HUDEP-2 (cell line): ENCODE results near the gene MYLK3.

Experiments used
- DNase-seq, 76 experiments: peaks; one replicate each; lab custom pipeline; 2025; ENCODE audit not compliant: unreplicated experiment in 76 of 76; lab: John Stamatoyannopoulos, UW

Gene MYLK3

DNA sequence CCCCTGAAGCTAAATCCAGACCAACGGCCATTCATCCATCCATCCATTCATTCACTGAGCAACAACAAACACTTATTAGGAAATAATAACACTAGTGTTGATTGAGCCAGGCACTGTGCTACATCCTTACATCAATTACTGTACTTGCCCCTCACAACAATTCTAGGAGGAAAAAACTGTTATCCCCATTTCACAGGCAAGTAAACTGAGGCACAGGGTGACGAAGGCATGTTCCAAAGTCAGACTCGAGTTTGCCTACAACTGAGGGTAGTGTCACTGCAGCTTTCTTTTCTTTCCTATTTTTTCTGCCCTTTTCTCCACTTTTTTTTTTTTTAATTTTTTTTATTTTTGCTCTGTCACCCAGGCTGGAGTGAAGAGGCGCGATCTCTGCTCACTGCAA is 11.2 kb upstream of the MYLK3 start:
- DNase-seq, result no peak

GRCh38 chr16:46757339-46758050 is 9.4 kb upstream of the MYLK3 start:
- DNase-seq, result no peak

DNA sequence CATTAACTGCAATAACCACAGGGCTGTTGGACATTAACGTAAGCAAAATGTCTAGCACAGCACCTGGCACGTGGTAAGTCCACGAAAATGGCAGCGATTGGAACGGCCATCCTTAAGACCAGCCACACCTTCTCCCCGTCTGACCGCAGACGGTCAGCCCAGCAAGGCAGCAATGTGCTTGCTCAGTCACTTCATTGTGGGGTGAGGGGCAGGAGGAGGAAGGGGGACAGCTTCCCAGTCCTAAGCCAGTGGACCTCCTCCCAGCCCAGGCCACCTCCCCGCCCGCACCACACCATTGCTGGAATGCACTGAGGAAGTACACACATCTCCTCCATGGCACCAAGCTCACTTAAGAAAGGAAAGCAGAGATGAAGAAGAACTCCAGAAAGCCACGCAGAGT is 8.6 kb upstream of the MYLK3 start:
- no peak for DNase-seq

- DNase-seq, result no peak
These were observed 4.9 kb upstream of the MYLK3 start for GRCh38 chr16:46753015-46753414.

DNA sequence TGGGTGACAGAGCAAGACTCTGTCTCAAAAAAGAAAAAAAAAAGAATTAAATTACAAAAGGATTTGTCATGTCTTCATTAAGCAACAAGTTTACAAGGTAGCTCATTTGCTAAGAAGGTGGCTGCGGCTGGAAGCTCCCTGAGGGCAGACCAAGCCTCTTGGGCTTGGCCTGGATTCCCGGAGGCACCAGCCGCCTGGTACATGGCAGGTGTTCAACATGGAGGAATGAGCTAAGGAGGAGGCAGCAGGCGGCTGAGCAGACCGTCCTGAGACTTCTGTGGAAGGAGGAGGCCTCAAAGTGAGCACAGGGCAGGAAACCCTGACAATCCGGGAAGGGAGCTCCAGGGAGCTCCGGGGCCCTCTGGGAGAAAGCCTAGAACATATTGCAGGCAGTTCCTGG is 3.2 kb upstream of the MYLK3 start:
- no peak for DNase-seq

DNA sequence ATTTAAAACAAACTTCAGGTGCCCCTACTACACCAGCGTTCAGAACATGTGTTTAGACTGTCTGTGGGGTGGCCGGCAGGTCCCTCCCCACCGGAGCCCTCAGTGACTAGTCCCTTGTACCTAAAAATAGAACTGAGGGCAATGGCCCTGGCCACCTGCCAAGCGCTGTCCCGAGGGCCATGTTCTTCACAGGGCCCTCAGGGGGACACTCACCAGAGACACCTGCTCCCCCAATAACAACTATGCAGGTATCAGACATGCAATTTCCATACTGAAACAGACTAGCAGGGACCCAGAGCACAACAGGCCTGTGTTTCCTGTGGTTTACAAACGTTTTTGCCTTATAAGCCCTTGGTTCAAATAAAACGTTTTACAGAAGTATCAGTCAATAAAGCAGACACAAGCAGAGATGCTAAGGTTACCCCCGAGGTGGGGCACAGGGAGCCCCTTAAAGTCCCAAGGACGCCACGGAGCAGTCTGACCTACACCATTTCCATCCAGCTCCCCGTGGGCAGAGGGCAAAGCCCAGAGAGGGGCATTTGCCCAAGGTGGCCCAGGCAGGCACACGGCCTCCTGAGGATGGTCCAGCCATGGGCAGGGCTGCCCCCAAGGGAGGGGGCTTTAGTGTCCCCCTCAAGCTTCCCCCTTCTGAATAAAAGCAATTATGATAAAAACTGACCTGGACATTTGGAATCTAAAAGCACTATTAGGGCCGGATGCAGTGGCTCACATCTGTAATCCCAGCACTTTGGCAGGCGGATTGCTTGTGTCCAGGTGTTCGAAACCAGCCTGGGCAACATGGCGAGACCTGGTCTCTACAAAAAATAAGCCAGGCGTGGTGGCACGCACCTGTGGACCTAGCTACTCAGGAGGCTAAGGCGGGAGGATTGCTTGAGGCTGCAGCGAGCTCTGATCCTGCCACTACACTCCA is 896 bp upstream of the MYLK3 start:
- peak in 2 of 76 experiments; percentile 7 to 11 for DNase-seq

DNA sequence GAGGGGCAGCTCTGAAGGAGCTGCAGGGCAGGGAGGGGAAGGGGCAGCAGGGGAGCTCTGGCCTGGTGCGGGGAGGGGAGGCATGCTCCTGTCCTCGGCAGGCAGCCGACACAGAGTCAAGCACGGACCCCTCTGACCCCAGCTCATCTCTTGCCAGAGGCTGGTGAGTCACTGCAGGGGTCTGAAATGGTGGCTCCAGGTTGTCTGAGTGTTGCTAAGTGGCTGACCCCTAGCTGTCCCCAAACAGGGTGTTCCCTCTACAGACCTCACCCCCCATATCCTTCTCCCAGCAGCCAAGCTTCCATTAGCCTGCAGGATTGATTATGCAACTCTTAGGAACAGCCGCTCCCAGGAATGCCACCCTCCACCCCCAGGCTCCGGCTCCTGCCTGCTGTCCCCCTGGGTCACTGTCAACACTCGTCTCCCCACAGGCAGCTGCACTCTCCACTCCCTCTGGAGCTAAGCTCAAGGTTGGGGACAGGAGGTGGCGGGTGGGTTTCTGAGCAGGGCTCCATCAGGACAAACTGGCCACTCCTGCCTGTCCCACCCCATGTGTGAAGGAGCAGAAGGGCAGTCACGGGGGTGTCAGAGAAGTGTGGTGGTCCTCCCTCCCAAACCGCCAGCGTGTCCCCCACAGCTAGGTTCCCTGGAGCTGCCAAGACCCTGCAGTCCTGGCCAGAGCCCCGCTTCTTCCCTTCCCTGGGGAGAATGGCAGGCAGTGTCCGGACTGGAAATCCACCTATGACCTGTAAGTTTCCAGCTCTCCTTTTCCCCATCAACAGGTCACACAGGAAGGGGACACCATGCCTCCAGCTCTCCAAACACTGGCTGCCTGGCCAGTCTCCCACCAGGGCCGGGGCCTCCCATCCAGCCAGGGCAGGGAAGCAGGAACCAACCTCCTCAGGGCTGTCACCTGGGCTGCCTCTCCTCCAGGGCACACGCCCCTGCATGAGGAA is 1.0 kb downstream of the MYLK3 start:
- no peak for DNase-seq

DNA sequence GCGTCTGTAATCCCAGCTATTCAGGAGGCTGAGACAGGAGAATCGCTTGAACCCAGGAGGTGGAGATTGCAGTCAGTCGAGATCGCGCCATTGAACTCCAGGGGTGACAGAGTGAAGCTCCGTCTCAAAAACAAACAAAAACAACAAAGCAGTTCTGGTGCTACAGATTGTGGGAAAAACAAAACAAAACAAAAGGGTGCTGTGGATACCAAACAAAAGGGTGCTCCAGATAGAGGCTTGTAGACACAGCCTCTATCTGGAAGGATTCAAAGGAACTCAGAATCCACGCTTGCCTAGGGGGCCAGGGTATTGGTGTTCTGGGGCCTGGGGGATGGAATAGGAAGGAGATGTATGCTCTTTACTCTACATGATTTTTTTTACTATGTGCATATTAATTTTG is 2.5 kb downstream of the MYLK3 start:
- no peak for DNase-seq

GRCh38 chr16:46743232-46743719 is 4.9 kb downstream of the MYLK3 start:
- DNase-seq, result peak in 3 of 76 experiments; percentile 1 to 29 (median 9)

GRCh38 chr16:46739934-46740333 is 8.2 kb downstream of the MYLK3 start:
- DNase-seq, result peak in 13 of 76 experiments; percentile 4 to 56 (median 11)

DNA sequence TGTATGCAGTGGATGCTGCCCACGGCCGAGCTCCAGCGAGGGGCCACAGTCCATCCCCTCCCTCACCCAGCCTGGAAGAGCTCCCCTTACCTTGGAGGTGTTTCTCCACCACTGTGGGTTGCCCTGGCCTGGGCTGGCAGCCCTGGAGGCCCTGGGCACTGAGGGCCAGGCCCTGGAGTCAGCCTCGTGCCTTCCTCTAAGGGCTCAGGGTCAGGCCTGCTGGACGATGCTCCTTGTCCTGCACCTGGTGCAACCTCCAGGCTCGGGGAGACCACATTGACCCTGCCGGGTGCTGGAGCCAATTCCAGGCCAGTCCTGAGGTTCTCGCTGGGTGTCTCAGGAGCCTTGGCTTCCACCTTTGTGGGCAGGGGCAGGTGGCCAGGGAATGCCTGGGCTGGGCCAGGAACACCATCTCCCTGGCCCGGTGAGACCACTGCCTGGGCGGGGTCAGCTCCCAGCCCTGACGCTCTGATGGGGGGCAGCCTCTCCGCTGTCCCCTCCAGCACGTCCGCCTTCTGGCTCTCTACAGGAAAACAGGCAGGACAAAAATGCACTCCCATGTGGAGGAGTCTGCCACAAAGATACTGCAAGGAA is 10.4 kb downstream of the MYLK3 start:
- DNase-seq, result no peak

DNA sequence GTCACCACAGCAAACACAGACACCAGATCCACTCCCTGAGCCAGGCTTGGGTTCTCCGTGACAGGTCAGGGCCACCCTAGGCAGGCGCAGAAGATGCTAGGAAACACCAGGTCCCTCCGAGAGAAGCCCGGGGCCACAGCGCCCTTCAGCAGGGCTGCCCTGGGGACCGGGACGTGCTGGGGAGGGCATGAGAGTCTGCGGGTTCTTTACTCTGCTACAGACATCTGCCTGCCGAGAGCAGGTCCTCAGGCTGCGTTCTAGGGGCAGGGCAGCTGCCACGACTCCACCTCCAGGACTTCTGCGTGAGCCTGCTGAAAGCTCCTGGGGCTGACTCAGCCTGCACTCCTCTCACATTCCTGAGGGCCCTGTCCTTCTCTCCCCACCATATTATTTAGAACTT is 11.4 kb downstream of the MYLK3 start:
- DNase-seq, result no peak

DNA sequence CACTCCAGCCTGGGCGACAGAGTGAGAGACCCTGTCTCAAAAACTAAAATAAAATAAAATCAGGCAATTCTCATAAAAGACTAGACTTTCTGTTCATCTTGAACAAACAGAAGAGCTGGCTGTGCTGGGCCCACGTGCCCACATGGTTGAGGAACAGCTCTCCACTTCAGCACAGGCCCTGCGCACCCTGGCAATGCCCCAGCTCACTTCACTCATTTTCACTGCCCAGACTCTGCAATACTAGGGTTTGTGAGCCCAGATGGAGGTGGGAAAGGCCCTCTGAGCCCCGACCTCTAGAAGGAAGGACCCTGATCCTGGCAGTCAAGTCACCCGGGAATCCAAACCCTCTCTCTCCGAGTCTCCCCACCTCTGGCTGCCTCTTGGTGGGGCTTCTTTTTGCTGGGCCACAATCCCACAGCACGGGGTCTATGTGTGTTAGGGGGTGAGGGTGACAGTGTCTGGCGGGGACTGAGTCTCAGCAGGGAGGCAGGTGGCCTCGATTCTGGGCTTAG is 14.8 kb downstream of the MYLK3 start:
- no peak for DNase-seq

GRCh38 chr16:46732561-46732960 is 15.6 kb downstream of the MYLK3 start:
- no peak for DNase-seq

DNA sequence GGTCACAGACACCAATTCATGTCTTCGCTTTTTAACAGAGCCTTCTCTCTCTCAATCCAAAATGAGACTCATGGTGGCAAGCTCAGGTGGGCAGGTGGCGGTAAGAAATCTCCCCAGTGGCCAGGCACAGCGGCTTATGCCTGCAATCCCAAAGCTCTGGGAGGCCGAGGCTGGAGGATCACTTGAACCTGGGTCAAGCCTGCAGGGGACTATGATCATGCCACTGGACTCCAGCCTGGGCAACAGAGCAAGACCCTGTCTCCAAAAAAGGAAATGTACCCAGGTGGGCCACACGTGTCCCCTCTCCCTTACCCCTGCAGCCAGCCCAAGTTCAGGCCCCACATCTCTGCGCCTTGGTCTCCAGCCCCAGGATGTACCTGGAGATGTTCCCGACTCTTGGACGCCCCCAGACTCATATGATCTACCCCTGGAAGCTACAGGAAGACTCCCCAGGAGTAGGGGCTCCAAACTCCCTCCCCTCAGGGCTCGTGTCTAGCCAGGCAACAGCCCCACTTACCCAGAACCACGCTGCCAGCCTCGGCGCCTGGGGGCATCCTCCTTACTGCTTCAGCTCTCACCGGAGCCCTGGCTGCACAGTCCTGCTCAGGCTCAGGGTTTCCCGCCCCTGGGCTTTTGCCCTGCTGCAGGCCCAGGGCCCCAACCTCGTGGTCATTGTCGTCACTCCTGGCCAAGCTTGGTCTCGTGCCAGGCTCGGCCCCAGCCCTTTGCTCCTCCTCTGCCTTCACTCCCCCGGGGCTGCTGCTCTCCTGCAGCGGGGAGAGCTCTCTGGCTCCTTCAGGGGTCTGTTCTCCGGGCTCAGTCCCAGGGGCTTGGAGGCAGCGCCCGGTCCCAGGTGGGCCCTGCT is 16.2 kb downstream of the MYLK3 start:
- peak in 11 of 76 experiments; percentile 5 to 47 (median 15) for DNase-seq

DNA sequence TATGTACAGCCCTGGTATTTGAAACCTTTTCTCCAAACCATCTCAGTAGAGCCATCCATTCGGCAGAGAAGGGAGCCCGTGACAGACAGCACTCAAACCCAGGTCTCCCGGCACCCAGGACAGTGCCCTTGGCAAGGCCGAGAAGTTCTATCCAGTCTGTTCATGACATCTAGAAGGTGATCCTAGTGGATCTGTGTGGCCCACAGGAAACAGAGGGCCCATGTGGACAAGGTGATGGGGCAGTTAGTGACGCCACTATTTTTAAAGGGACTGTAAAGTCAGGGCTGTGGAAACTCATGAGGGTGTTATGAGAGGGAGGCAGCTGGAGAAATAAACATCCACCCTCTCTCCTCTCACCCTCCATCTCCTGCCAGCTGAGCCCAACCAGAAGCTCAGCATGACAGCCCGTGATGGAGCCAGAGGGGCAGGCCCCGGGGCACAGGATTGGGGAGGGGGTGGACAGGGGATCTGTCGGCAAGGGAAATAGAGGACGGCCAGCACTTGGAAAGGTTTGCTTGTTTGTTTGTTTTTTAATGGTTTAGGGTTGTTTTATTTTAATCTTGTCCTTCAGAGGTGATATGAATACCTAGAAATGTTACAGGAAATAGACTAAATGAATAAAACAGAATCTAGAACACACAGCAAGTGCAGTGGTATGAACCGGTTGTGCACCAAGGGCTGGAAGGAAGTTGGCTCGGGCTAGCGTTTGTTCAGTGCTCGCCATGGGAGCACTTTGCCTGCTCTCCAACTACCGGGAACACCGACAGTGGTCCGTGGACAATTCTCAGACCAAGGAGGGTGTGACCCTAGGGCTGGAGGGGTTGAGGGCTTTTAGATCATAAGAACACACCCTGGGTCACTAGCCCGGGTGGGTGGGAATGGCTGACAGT is 17.1 kb downstream of the MYLK3 start:
- no peak for DNase-seq

- no peak for DNase-seq
These were observed 18.0 kb downstream of the MYLK3 start for GRCh38 chr16:46730126-46730525.
